CD4-positive, alpha-beta T cell treated with Interleukin-21 for 1 hour (primary cell): ENCODE data around the gene ITGB1BP1.

Source experiments
- DNase-seq: peaks from one replicate; pipeline ENCODE4 v3.0.0-alpha.2; 2020

ITGB1BP1 gene

GRCh38 chr2:9423100-9423921 lies at the start of gene ITGB1BP1, which contains the start of gene CPSF3:
TSS of gene ITGB1BP1 (minus strand) at chr2:9423528. CDS start at chr2:9418697, 4,831 bp downstream.
TSS of gene CPSF3 (plus strand) at chr2:9423654. CDS start at chr2:9423774, 120 bp downstream.
- peak; percentile 97 for DNase-seq

GRCh38 chr2:9472511-9472910 lies 49.2 kb upstream of the ITGB1BP1 start:
- DNase-seq: no peak

GRCh38 chr2:9471206-9471605 lies 47.9 kb upstream of the ITGB1BP1 start:
- no peak for DNase-seq

- DNase-seq: no peak
Measured at GRCh38 chr2:9467687-9468086, 44.4 kb upstream of the ITGB1BP1 start.

GRCh38 chr2:9466147-9466683 lies 42.9 kb upstream of the ITGB1BP1 start:
- no peak for DNase-seq

GRCh38 chr2:9465170-9465569 lies 41.8 kb upstream of the ITGB1BP1 start:
- DNase-seq: no peak

- no peak for DNase-seq
Measured at GRCh38 chr2:9463698-9464034, 40.3 kb upstream of the ITGB1BP1 start.

- DNase-seq: no peak
Measured at GRCh38 chr2:9462886-9463697, 39.8 kb upstream of the ITGB1BP1 start.

GRCh38 chr2:9462313-9462712 lies 39.0 kb upstream of the ITGB1BP1 start:
- DNase-seq: no peak

- DNase-seq: no peak
Measured at GRCh38 chr2:9461079-9461478, 37.8 kb upstream of the ITGB1BP1 start.

GRCh38 chr2:9460441-9461017 lies 37.2 kb upstream of the ITGB1BP1 start:
- DNase-seq: no peak

- DNase-seq: no peak
Measured at GRCh38 chr2:9451231-9451630, 27.9 kb upstream of the ITGB1BP1 start.

- DNase-seq: no peak
Measured at GRCh38 chr2:9445089-9445488, 21.8 kb upstream of the ITGB1BP1 start.

GRCh38 chr2:9443526-9443925 lies 20.2 kb upstream of the ITGB1BP1 start:
- DNase-seq: no peak

- no peak for DNase-seq
Measured at GRCh38 chr2:9441556-9441955, 18.2 kb upstream of the ITGB1BP1 start.

- DNase-seq: no peak
Measured at GRCh38 chr2:9440058-9440727, 16.9 kb upstream of the ITGB1BP1 start.

GRCh38 chr2:9439536-9439935 lies 16.2 kb upstream of the ITGB1BP1 start:
- no peak for DNase-seq

- no peak for DNase-seq
Measured at GRCh38 chr2:9434489-9434888, 11.2 kb upstream of the ITGB1BP1 start.

GRCh38 chr2:9430316-9431293 lies 7.3 kb upstream of the ITGB1BP1 start:
- no peak for DNase-seq

GRCh38 chr2:9428965-9429577 lies 5.7 kb upstream of the ITGB1BP1 start:
- DNase-seq: no peak
